Measurements from ENCODE around the gene RTF1.

The RTF1 gene

GRCh38 chr15:41504751-41505492, 88.0 kb downstream of the RTF1 start:
- DNase-seq (ENCODE audit: low read depth), result no peak
- peak; percentile 9 for TF ChIP-seq CTCF (IDR thresholded peaks at IDR 0.05; ENCODE audit: low read depth, low read length, missing control alignments)
- no peak overlapping the region for H3K4me3 ChIP-seq (ENCODE audit: low read depth, low read length)

- H3K4me3 ChIP-seq (ENCODE audit: low read depth, low read length), result no peak overlapping the region
- DNase-seq (ENCODE audit: low read depth), result no peak
- no peak for TF ChIP-seq CTCF (IDR thresholded peaks at IDR 0.05; ENCODE audit: low read depth, low read length, missing control alignments)
These were observed 88.9 kb downstream of the RTF1 start for GRCh38 chr15:41505776-41506175.

GRCh38 chr15:41506796-41507341, 90.0 kb downstream of the RTF1 start:
- TF ChIP-seq CTCF (IDR thresholded peaks at IDR 0.05; ENCODE audit: low read depth, low read length, missing control alignments), result no peak
- H3K4me3 ChIP-seq (ENCODE audit: low read depth, low read length), result no peak overlapping the region
- DNase-seq (ENCODE audit: low read depth), result no peak

GRCh38 chr15:41507820-41508290, 91.0 kb downstream of the RTF1 start:
- no peak overlapping the region for H3K4me3 ChIP-seq (ENCODE audit: low read depth, low read length)
- TF ChIP-seq CTCF (IDR thresholded peaks at IDR 0.05; ENCODE audit: low read depth, low read length, missing control alignments), result no peak
- no peak for DNase-seq (ENCODE audit: low read depth)

- no peak for TF ChIP-seq CTCF (IDR thresholded peaks at IDR 0.05; ENCODE audit: low read depth, low read length, missing control alignments)
- DNase-seq (ENCODE audit: low read depth), result no peak
- no peak overlapping the region for H3K4me3 ChIP-seq (ENCODE audit: low read depth, low read length)
These were observed 93.8 kb downstream of the RTF1 start for GRCh38 chr15:41510728-41511127.

GRCh38 chr15:41511331-41511898, 94.5 kb downstream of the RTF1 start:
- no peak for TF ChIP-seq CTCF (IDR thresholded peaks at IDR 0.05; ENCODE audit: low read depth, low read length, missing control alignments)
- DNase-seq (ENCODE audit: low read depth), result no peak
- no peak overlapping the region for H3K4me3 ChIP-seq (ENCODE audit: low read depth, low read length)

Data from GM12864 (cell line).